Nephron (organoid): ENCODE results near the gene CCNY.
"Not testable (repeated sequence)": the region's sequence is repeated elsewhere in the genome, so short reads cannot be mapped to it uniquely, and the experiment has no call there.

Source experiments
- H3K27ac Mint-ChIP-seq, 3 experiments: 2 replicates each; pipeline ENCODE4 v1.8.0; 2020; ENCODE audit warnings: mixed read lengths in 3 of 3, mild to moderate bottlenecking in 2 of 3, moderate library complexity in 1 of 3
- H3K27me3 Mint-ChIP-seq: 2 replicates; pipeline ENCODE4 v1.8.0; 2021; ENCODE audit warnings: low read depth, mild to moderate bottlenecking, moderate library complexity, mixed read lengths
- H3K36me3 Mint-ChIP-seq: 2 replicates; pipeline ENCODE4 v1.8.0; 2020; ENCODE audit warnings: low read depth, mixed read lengths
- H3K4me1 Mint-ChIP-seq: 2 replicates; pipeline ENCODE4 v1.8.0; 2020; ENCODE audit warnings: mixed read lengths
- H3K4me3 Mint-ChIP-seq, 3 experiments: 2 replicates each; pipeline ENCODE4 v1.8.0; 2020; ENCODE audit warnings: mild to moderate bottlenecking in 3 of 3, mixed read lengths in 3 of 3, moderate library complexity in 2 of 3
- H3K9me3 Mint-ChIP-seq: 2 replicates; pipeline ENCODE4 v1.8.0; 2020; ENCODE audit warnings: mixed read lengths
- CTCF ChIP-seq, 3 experiments: fragments of 200-600 bp; sonication (generic); IDR thresholded peaks; one replicate each; pipeline ENCODE4 v1.5.0; 2021; ENCODE audit warnings: antibody characterized with exemption in 3 of 3; ENCODE audit not compliant: unreplicated experiment in 3 of 3

CCNY gene

GRCh38 chr10:35532141-35532540, 195.8 kb downstream of the CCNY start:
- Mint-ChIP-seq H3K36me3 (peaks cover 67% of the 10 kb centered on the region), H3K27ac (no peak overlapping the region), H3K4me3 (no peak overlapping the region), H3K9me3 (peaks cover 20% of the 10 kb centered on the region), H3K4me1 (no peaks in the 10 kb centered on the region), H3K27me3 (no peaks in the 10 kb centered on the region)
- TF ChIP-seq CTCF (IDR thresholded peaks at IDR 0.05; ENCODE audit: unreplicated experiment in 3 of 3) = no peak

GRCh38 chr10:35533565-35533964, 197.3 kb downstream of the CCNY start:
- H3K4me1 Mint-ChIP-seq = no peaks in the 10 kb centered on the region
- H3K36me3 Mint-ChIP-seq = peaks cover 82% of the 10 kb centered on the region
- no peak for TF ChIP-seq CTCF (IDR thresholded peaks at IDR 0.05; ENCODE audit: unreplicated experiment in 3 of 3)
- H3K9me3 Mint-ChIP-seq = peaks cover 26% of the 10 kb centered on the region
- no peaks in the 10 kb centered on the region for H3K27me3 Mint-ChIP-seq
- no peak overlapping the region for H3K4me3 Mint-ChIP-seq
- H3K27ac Mint-ChIP-seq = no peak overlapping the region

- H3K4me1 Mint-ChIP-seq = no peaks in the 10 kb centered on the region
- H3K36me3 Mint-ChIP-seq = peaks cover 89% of the 10 kb centered on the region
- no peak overlapping the region for H3K27ac Mint-ChIP-seq
- H3K27me3 Mint-ChIP-seq = no peaks in the 10 kb centered on the region
- H3K9me3 Mint-ChIP-seq = peaks cover 28% of the 10 kb centered on the region
- no peak overlapping the region for H3K4me3 Mint-ChIP-seq
- no peak for TF ChIP-seq CTCF (IDR thresholded peaks at IDR 0.05; ENCODE audit: unreplicated experiment in 3 of 3)
Observed at GRCh38 chr10:35535136-35535535, 198.8 kb downstream of the CCNY start.

- Mint-ChIP-seq H3K27me3 (no peaks in the 10 kb centered on the region), H3K9me3 (peaks cover 34% of the 10 kb centered on the region), H3K36me3 (peaks cover 91% of the 10 kb centered on the region), H3K4me3 (no peak overlapping the region), H3K27ac (no peak overlapping the region), H3K4me1 (no peaks in the 10 kb centered on the region)
- no peak for TF ChIP-seq CTCF (IDR thresholded peaks at IDR 0.05; ENCODE audit: unreplicated experiment in 3 of 3)
Observed at GRCh38 chr10:35536789-35537188, 200.5 kb downstream of the CCNY start.

GRCh38 chr10:35537925-35538324, 201.6 kb downstream of the CCNY start:
- H3K4me3 Mint-ChIP-seq, H3K27me3 Mint-ChIP-seq, H3K27ac Mint-ChIP-seq, H3K4me1 Mint-ChIP-seq: not testable (repeated sequence)
- Mint-ChIP-seq H3K36me3 (peaks cover 88% of the 10 kb centered on the region), H3K9me3 (peaks cover 34% of the 10 kb centered on the region)

GRCh38 chr10:35540296-35541164, 204.2 kb downstream of the CCNY start:
- Mint-ChIP-seq H3K4me3 (no peak overlapping the region), H3K27ac (no peak overlapping the region), H3K27me3 (no peaks in the 10 kb centered on the region)

More at GRCh38 chr10:35540296-35541164, 204.2 kb downstream of the CCNY start:
- no peak for TF ChIP-seq CTCF (IDR thresholded peaks at IDR 0.05; ENCODE audit: unreplicated experiment in 3 of 3)
- Mint-ChIP-seq H3K9me3 (peaks cover 24% of the 10 kb centered on the region), H3K4me1 (peaks cover 4% of the 10 kb centered on the region), H3K36me3 (peaks cover 67% of the 10 kb centered on the region)
